Esophagus squamous epithelium (tissue), 4 donors: ENCODE results near the gene EIF4EBP3.
"Not testable (repeated sequence)": the region's sequence is repeated elsewhere in the genome, so short reads cannot be mapped to it uniquely, and the experiment has no call there.

Source experiments
- CTCF ChIP-seq, 6 experiments: fragments of 450-650 bp in 4 of 6; fragments of 200-600 bp in 2 of 6; sonication (generic) in 2 of 6; IDR thresholded peaks; one replicate each; pipeline ENCODE4 v1.5.1; 2016 to 2019; ENCODE audit warnings: antibody characterized with exemption in 6 of 6, mild to moderate bottlenecking in 4 of 6, moderate library complexity in 4 of 6
- POLR2A ChIP-seq, 4 donors: fragments of 450-650 bp; IDR thresholded peaks; one replicate each; pipeline ENCODE4 v1.6.1; 2017; ENCODE audit warnings: antibody characterized with exemption in 4 of 4, mild to moderate bottlenecking in 4 of 4, moderate library complexity in 3 of 4

DNA sequence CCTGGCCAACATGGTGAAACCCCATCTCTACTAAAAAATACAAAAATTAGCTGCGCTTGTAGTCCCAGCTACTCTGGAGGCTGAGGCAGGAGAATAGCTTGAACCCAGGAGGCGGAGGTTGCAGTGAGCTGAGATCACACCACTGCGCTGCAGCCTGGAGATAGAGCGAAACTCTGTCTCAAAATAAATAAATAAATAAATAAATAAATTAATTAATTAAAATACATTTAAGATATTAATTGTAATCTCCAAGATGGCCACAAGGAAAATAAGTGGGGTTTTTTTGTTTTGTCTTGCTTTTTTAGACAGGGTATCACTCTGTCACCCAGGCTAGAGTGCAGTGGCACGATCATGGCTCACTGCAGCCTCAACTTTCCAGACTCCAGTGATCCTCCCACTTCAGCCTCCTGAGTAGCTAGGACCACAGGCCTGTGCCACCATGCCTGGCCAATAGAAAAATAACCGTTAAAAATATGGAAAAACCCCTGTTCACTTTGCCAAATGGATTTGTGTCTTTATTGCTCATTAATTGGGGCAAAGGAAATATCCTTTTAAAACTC is 31.8 kb downstream of the EIF4EBP3 start:
- TF ChIP-seq CTCF, POLR2A (IDR thresholded peaks at IDR 0.05): not testable (repeated sequence)
